ENCODE results near the gene TUBD1. TPM values are rescaled to one million over a fixed set of nuclear protein-coding genes. Genes with fewer than 3 reads are reported as not detected.
A peak's percentile ranks its signal among the peaks of the same experiment; 100 is the strongest.

The TUBD1 gene
- total RNA-seq, 4 donors from 2014 or later = 7.7 to 62.9 (median 18.7) TPM

DNA sequence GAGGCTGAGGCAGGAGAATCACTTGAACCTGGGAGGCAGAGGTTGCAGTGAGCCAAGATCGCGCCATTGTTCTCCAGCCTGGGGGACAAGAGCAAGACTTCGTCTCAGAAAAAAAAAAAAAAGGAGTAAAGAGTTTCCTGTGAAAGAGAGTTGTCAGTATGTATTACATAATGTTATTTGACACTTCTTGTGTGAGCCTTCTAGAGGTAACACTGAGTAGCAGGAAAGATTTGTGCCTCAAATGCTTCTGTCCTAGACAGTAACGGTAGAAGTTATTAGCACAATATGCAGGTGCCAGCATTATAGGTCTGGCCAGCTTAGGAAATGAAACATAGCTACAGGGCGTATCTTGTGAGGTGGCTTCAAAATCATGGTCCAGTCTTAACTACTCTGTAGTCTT, 6.4 kb upstream of the TUBD1 start:
- H3K4me3 ChIP-seq = no peak overlapping the region
- DNase-seq = no peak
- no peak overlapping the region for H3K27ac ChIP-seq
- no peaks in the 10 kb centered on the region for H3K27me3 ChIP-seq
- TF ChIP-seq, protein P1, sequence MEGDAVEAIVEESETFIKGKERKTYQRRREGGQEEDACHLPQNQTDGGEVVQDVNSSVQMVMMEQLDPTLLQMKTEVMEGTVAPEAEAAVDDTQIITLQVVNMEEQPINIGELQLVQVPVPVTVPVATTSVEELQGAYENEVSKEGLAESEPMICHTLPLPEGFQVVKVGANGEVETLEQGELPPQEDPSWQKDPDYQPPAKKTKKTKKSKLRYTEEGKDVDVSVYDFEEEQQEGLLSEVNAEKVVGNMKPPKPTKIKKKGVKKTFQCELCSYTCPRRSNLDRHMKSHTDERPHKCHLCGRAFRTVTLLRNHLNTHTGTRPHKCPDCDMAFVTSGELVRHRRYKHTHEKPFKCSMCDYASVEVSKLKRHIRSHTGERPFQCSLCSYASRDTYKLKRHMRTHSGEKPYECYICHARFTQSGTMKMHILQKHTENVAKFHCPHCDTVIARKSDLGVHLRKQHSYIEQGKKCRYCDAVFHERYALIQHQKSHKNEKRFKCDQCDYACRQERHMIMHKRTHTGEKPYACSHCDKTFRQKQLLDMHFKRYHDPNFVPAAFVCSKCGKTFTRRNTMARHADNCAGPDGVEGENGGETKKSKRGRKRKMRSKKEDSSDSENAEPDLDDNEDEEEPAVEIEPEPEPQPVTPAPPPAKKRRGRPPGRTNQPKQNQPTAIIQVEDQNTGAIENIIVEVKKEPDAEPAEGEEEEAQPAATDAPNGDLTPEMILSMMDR (IDR thresholded peaks at IDR 0.05) = peak in 1 of 4 experiments; percentile 25
- no peak for TF ChIP-seq POLR2A (IDR thresholded peaks at IDR 0.05)
- H3K36me3 ChIP-seq = no peaks in the 10 kb centered on the region
- H3K4me1 ChIP-seq = peaks cover 2 to 6% of the 10 kb centered on the region in 2 donors
- H3K9me3 ChIP-seq = no peaks in the 10 kb centered on the region
- intact Hi-C loops (cut with DNase I; ENCODE audit: low total_unique reads) = no loop called here

DNA sequence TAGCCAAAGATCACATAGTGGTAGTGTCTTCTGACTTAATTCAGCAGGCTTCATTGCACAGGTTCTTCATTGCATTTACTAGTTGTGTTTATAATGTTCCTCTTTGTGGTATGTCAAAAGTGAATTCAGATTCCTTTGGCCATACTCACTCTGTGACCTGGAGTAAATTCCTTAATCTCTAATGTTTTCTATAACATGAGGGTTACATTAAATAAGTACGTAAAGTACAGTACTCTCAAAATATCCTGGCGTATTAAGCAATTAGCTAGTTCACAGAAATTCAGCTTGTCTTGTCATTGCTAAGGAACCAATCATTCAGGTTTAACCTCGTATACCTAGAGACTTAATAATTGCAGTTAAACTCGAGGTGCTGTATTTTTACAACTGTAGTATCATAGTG, 4.3 kb upstream of the TUBD1 start:
- DNase-seq = no peak
- Histone ChIP-seq H3K4me1 (peaks cover 5 to 6% of the 10 kb centered on the region in 2 donors), H3K9me3 (no peaks in the 10 kb centered on the region), H3K4me3 (no peak overlapping the region), H3K27me3 (no peaks in the 10 kb centered on the region), H3K27ac (no peak overlapping the region), H3K36me3 (no peaks in the 10 kb centered on the region)
- intact Hi-C loops (cut with DNase I; ENCODE audit: low total_unique reads) = no loop called here
- no peak for TF ChIP-seq POLR2A (IDR thresholded peaks at IDR 0.05)

DNA sequence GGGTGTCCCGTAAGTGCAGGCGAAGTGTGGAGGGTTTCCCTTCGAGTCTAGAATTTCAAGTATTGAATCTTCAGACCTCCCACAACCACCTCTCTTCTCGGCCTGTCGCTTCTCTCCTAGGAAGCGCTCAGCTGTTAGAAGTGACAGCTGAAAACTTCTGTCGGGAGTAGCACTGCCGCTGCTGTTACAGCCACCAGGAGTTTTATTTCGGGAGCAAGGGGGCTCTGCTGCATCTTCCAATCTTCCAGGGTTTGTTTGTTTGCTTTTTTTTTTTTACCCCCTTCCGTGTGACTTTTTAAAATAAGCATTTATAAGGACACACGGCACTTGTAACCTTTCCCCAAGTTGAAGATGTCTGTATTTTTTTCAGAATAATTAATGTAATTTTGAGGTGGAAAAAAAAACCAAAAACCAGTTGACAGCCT, 945 bp upstream of the TUBD1 start:
- intact Hi-C loops (cut with DNase I; ENCODE audit: low total_unique reads) = no loop called here
- Histone ChIP-seq H3K27ac (peak overlapping the region; percentile 88 to 90), H3K27me3 (no peaks in the 10 kb centered on the region), H3K4me1 (peaks cover 5 to 6% of the 10 kb centered on the region in 2 donors), H3K9me3 (no peaks in the 10 kb centered on the region), H3K36me3 (no peaks in the 10 kb centered on the region), H3K4me3 (peak overlapping the region; percentile 86 to 98)
- DNase-seq = no peak
- TF ChIP-seq, protein P1 (IDR thresholded peaks at IDR 0.05) = no peak
- TF ChIP-seq POLR2A (IDR thresholded peaks at IDR 0.05) = no peak

DNA sequence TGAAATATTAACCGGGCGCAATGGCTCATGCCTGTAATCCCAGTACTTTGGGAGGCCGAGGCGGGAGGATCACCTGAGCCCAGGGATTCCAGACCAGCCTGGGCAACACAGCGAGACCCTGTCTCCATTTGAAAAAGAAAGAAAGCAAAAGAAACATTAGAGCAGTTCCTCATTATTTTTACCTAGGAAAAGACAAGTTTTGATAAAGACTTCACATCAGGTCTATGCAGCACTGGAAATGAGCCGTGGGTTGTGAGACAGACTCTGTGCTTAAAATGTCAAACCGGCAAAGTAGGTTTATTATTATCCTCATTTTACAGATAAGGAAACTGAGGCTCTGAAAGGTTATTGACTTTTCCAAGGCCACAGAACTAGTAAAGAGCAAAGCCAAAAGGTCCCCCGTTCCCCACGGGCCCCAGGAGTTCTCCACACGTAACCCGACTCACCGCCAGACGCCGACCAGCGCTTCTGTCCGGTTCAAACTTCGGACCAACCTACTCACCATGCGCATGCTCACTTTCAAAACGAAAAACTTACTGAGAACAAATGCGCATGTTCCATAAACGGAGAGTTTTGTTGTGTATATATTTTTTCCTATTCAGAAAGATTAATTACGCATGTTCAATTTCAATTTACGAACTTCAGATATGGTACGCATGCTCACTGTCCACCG, 356 bp downstream of the TUBD1 start:
- Histone ChIP-seq H3K36me3 (no peaks in the 10 kb centered on the region), H3K27ac (peak overlapping the region; percentile 88 to 90), H3K9me3 (no peaks in the 10 kb centered on the region), H3K4me3 (peak overlapping the region; percentile 86 to 98), H3K4me1 (peaks cover 5 to 6% of the 10 kb centered on the region in 2 donors), H3K27me3 (no peaks in the 10 kb centered on the region)
- DNase-seq = no peak
- intact Hi-C loops (cut with DNase I; ENCODE audit: low total_unique reads) = no loop called here
- TF ChIP-seq, protein P1 (IDR thresholded peaks at IDR 0.05) = peak in 1 of 4 experiments; percentile 12
- no peak for TF ChIP-seq POLR2A (IDR thresholded peaks at IDR 0.05)

DNA sequence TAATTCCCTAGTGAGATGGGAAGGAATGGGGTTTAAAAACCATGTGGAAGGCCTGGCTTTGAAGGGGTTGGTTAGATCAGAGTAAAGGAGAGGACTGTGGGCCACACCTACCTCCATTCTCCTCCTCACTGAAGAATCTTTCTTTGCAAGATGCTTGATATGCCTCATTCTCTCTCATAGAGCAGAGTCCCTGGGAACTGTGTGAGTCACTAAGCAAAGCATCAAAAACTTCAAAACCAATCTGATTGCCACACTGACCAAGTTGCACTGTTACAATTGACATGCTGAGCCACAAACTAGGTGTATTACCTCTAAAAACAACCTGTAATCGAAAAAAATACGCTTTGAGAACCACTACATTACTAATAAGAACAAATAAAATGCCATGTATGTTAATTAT, 2.0 kb downstream of the TUBD1 start:
- TF ChIP-seq, protein P1 (IDR thresholded peaks at IDR 0.05) = no peak
- TF ChIP-seq POLR2A (IDR thresholded peaks at IDR 0.05) = no peak
- intact Hi-C loops (cut with DNase I; ENCODE audit: low total_unique reads) = no loop called here
- Histone ChIP-seq H3K4me1 (peaks cover 2 to 5% of the 10 kb centered on the region in 2 donors), H3K4me3 (no peak overlapping the region), H3K9me3 (no peaks in the 10 kb centered on the region), H3K27me3 (no peaks in the 10 kb centered on the region), H3K36me3 (no peaks in the 10 kb centered on the region), H3K27ac (no peak overlapping the region)
- no peak for DNase-seq
